Esophagus muscularis mucosa (tissue), 4 donors: ENCODE measurements around the gene CNGB1.

Experiments used
- EP300 ChIP-seq: sonication (generic); formaldehyde crosslinking; IDR thresholded peaks from one replicate; pipeline ENCODE4 v1.6.1; 2017; ENCODE audit warnings: antibody characterized with exemption
- POLR2A ChIP-seq: fragments of 450-650 bp; IDR thresholded peaks from one replicate; pipeline ENCODE4 v1.6.1; 2017; ENCODE audit warnings: antibody characterized with exemption, moderate library complexity, mild to moderate bottlenecking, low read depth
- POLR2AphosphoS5 ChIP-seq, 2 donors: sonication (generic); formaldehyde crosslinking; IDR thresholded peaks; one replicate each; pipeline ENCODE4 v1.6.1; 2017; ENCODE audit warnings: antibody characterized with exemption in 2 of 2
- TF ChIP-seq, protein P1 (sequence below), 3 experiments: fragments of 200-600 bp in 2 of 3; fragments of 450-650 bp in 1 of 3; sonication (generic) in 2 of 3; IDR thresholded peaks; one replicate each; pipeline ENCODE4 v1.5.1; 2017 to 2019; ENCODE audit warnings: antibody characterized with exemption in 3 of 3, mild to moderate bottlenecking in 2 of 3, moderate library complexity in 1 of 3

DNA sequence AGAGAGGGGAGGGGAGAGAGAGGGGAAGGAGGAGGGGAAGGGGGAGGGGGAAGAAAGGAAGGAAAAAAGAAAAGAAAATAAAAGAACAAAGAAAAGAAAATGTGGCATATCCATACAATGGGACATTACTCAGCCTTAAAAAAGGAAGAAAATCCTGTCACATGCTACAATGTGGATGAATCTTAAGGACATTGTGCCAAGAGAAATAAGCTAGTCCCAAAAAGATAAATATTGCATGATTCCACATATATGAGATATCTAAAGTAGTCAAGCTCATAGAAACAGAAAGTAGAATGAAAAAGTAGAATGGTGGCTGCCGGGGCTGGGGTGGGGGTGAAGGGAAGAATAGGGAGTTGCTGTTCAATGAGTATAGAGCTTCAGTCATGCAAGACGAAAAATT lies 40.4 kb downstream of the CNGB1 start:
- no peak for TF ChIP-seq EP300
- no peak for TF ChIP-seq POLR2A
- TF ChIP-seq, protein P1, sequence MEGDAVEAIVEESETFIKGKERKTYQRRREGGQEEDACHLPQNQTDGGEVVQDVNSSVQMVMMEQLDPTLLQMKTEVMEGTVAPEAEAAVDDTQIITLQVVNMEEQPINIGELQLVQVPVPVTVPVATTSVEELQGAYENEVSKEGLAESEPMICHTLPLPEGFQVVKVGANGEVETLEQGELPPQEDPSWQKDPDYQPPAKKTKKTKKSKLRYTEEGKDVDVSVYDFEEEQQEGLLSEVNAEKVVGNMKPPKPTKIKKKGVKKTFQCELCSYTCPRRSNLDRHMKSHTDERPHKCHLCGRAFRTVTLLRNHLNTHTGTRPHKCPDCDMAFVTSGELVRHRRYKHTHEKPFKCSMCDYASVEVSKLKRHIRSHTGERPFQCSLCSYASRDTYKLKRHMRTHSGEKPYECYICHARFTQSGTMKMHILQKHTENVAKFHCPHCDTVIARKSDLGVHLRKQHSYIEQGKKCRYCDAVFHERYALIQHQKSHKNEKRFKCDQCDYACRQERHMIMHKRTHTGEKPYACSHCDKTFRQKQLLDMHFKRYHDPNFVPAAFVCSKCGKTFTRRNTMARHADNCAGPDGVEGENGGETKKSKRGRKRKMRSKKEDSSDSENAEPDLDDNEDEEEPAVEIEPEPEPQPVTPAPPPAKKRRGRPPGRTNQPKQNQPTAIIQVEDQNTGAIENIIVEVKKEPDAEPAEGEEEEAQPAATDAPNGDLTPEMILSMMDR (IDR thresholded peaks at IDR 0.05), result no peak
- no peak for TF ChIP-seq POLR2AphosphoS5 (IDR thresholded peaks at IDR 0.05)
